Colonic mucosa (tissue), 4 donors: ENCODE data around the gene KCNIP4. TPM values are rescaled to one million over a fixed set of nuclear protein-coding genes. Genes with fewer than 3 reads are reported as not detected.

Source experiments
- DNase-seq: peaks from one replicate; pipeline ENCODE4 v3.0.0-alpha.2; 2020
- H3K27ac ChIP-seq: fragments of 200-600 bp; one replicate; pipeline ENCODE4 v1.8.0; 2021
- H3K27me3 ChIP-seq: fragments of 200-600 bp; one replicate; pipeline ENCODE4 v1.8.0; 2021
- H3K36me3 ChIP-seq: fragments of 200-600 bp; one replicate; pipeline ENCODE4 v1.8.0; 2021
- H3K4me1 ChIP-seq: fragments of 200-600 bp; one replicate; pipeline ENCODE4 v1.8.0; 2021; ENCODE audit warnings: mild to moderate bottlenecking
- H3K4me3 ChIP-seq: fragments of 200-600 bp; one replicate; pipeline ENCODE4 v1.8.0; 2021
- H3K9ac ChIP-seq, 2 donors: one replicate each; pipeline ENCODE4 v1.7.0; 2013; ENCODE audit warnings: control low read depth in 2 of 2, low read depth in 2 of 2, low read length in 2 of 2
- H3K9me3 ChIP-seq: fragments of 200-600 bp; one replicate; pipeline ENCODE4 v1.8.0; 2021
- CTCF ChIP-seq: fragments of 200-600 bp; IDR thresholded peaks from one replicate; pipeline ENCODE4 v1.8.0; 2022; ENCODE audit warnings: antibody characterized with exemption, mild to moderate bottlenecking
- intact Hi-C: fragments of 100-400 bp; cut with DNase I; formaldehyde crosslinking; loops from one replicate; pipeline ENCODE4 v1.14.1; 2022
- total RNA-seq, 2 donors: library from RNA; stranded (reverse); fragmentation: NEBNext Ultra II Directional in 1 of 2; extraction: Animal tissue kit (Norgen Biotek cat#: 25700) in 1 of 2; gene quantifications; one replicate each; pipeline ENCODE4 v1.2.1, GENCODE V29; 2021
- donor health status: healthy.
- donor health status: DM: no; HTN: no; CAD: no.
- donor health status: DM: no; HTN: no; CAD: no.

The KCNIP4 gene
- total RNA-seq, 2 donors from 2014 or later = 0.67 to 1.2 TPM

- Histone ChIP-seq H3K9ac (no peak overlapping the region), H3K4me1 (no peaks in the 10 kb centered on the region), H3K27me3 (no peaks in the 10 kb centered on the region), H3K27ac (no peak overlapping the region), H3K4me3 (no peak overlapping the region), H3K9me3 (no peaks in the 10 kb centered on the region), H3K36me3 (no peaks in the 10 kb centered on the region)
- intact Hi-C loops = no loop called here
- DNase-seq = no peak
- TF ChIP-seq CTCF = no peak
Observed at GRCh38 chr4:21763855-21764254, 184.7 kb downstream of the KCNIP4 start.

- no peaks in the 10 kb centered on the region for H3K27me3 ChIP-seq
- no peak overlapping the region for H3K4me3 ChIP-seq
- DNase-seq = no peak
- no peak overlapping the region for H3K9ac ChIP-seq
- no peaks in the 10 kb centered on the region for H3K36me3 ChIP-seq
- H3K4me1 ChIP-seq = no peaks in the 10 kb centered on the region
- no peak overlapping the region for H3K27ac ChIP-seq
- intact Hi-C loops = no loop called here
- no peak for TF ChIP-seq CTCF
- H3K9me3 ChIP-seq = no peaks in the 10 kb centered on the region
Observed at GRCh38 chr4:21757248-21757647, 191.3 kb downstream of the KCNIP4 start.

- no peak for TF ChIP-seq CTCF
- no peaks in the 10 kb centered on the region for H3K36me3 ChIP-seq
- no peaks in the 10 kb centered on the region for H3K4me1 ChIP-seq
- intact Hi-C loops = no loop called here
- H3K9me3 ChIP-seq = no peaks in the 10 kb centered on the region
- no peak overlapping the region for H3K4me3 ChIP-seq
- no peak for DNase-seq
- no peaks in the 10 kb centered on the region for H3K27me3 ChIP-seq
- H3K9ac ChIP-seq = no peak overlapping the region
- H3K27ac ChIP-seq = no peak overlapping the region
Observed at GRCh38 chr4:21753084-21753760, 195.3 kb downstream of the KCNIP4 start.

GRCh38 chr4:21752616-21753015 is 196.0 kb downstream of the KCNIP4 start:
- Histone ChIP-seq H3K4me1 (no peaks in the 10 kb centered on the region), H3K27me3 (no peaks in the 10 kb centered on the region), H3K4me3 (no peak overlapping the region), H3K36me3 (no peaks in the 10 kb centered on the region), H3K9me3 (no peaks in the 10 kb centered on the region), H3K27ac (no peak overlapping the region), H3K9ac (no peak overlapping the region)
- DNase-seq = no peak
- intact Hi-C loops = no loop called here
- no peak for TF ChIP-seq CTCF

GRCh38 chr4:21749924-21750323 is 198.6 kb downstream of the KCNIP4 start:
- no peaks in the 10 kb centered on the region for H3K36me3 ChIP-seq
- DNase-seq = no peak
- no peak for TF ChIP-seq CTCF
- intact Hi-C loops = no loop called here
- H3K4me1 ChIP-seq = no peaks in the 10 kb centered on the region
- H3K27me3 ChIP-seq = no peaks in the 10 kb centered on the region
- H3K27ac ChIP-seq = no peak overlapping the region
- no peaks in the 10 kb centered on the region for H3K9me3 ChIP-seq
- H3K9ac ChIP-seq = no peak overlapping the region
- H3K4me3 ChIP-seq = no peak overlapping the region
